Osteoblast (primary cell): ENCODE measurements around the gene AGL. TPM values are rescaled to one million over a fixed set of nuclear protein-coding genes. Genes with fewer than 3 reads are reported as not detected.

ENCODE experiments used
- DNase-seq: peaks from one replicate; pipeline ENCODE4 v3.0.0; 2011; ENCODE audit warnings: low spot score, mixed read lengths; ENCODE audit not compliant: insufficient read length; ENCODE audit errors: missing footprints
- H2AFZ ChIP-seq: 2 replicates; pipeline ENCODE4 v1.6.0; 2011; ENCODE audit warnings: mild to moderate bottlenecking, low read length
- H3K27ac ChIP-seq: 2 replicates; pipeline ENCODE4 v1.5.1; 2011; ENCODE audit warnings: mild to moderate bottlenecking, low read depth, low read length, moderate library complexity
- H3K27me3 ChIP-seq: 2 replicates; pipeline ENCODE4 v1.6.0; 2012; ENCODE audit warnings: mild to moderate bottlenecking, control low read depth, inconsistent platforms, low read length, moderate library complexity; ENCODE audit not compliant: insufficient read depth
- H3K36me3 ChIP-seq: 2 replicates; pipeline ENCODE4 v1.5.1; 2011; ENCODE audit warnings: mild to moderate bottlenecking, low read length, control low read depth, moderate library complexity; ENCODE audit not compliant: insufficient read depth
- H3K4me1 ChIP-seq: 2 replicates; pipeline ENCODE4 v1.5.1; 2011; ENCODE audit warnings: mild to moderate bottlenecking, low read length, control low read depth, moderate library complexity; ENCODE audit not compliant: insufficient read depth
- H3K4me2 ChIP-seq: 2 replicates; pipeline ENCODE4 v1.6.0; 2011; ENCODE audit warnings: mild to moderate bottlenecking, low read length; ENCODE audit not compliant: insufficient read depth
- H3K4me3 ChIP-seq: fragments of 200-600 bp; sonication (generic); 3 replicates; pipeline ENCODE4 v1.5.1; 2012; ENCODE audit warnings: mild to moderate bottlenecking, low read length, inconsistent platforms; ENCODE audit not compliant: insufficient read depth
- H3K79me2 ChIP-seq: 2 replicates; pipeline ENCODE4 v1.6.0; 2012; ENCODE audit warnings: mild to moderate bottlenecking, low read length, control low read depth, inconsistent platforms; ENCODE audit not compliant: insufficient read depth
- H3K9me3 ChIP-seq: 2 replicates; pipeline ENCODE4 v1.5.1; 2011; ENCODE audit warnings: low read depth, low read length, control low read depth
- H4K20me1 ChIP-seq: 2 replicates; pipeline ENCODE4 v1.6.0; 2012; ENCODE audit warnings: mild to moderate bottlenecking, low read length, control low read depth; ENCODE audit not compliant: insufficient read depth
- total RNA-seq: library from RNA; depleted of rRNA; stranded (reverse); fragments of >200 nt; gene quantifications from 2 replicates; pipeline ENCODE4 v1.2.3, GENCODE V29; 2012
- TF ChIP-seq, protein P1 (sequence below): IDR thresholded peaks from 2 replicates; pipeline ENCODE4 v1.5.1; 2011; ENCODE audit warnings: mild to moderate bottlenecking, low read depth, low read length, moderate library complexity; ENCODE audit errors: extremely low read depth

AGL gene
- total RNA-seq, 1 donor = 17.7 TPM

DNA sequence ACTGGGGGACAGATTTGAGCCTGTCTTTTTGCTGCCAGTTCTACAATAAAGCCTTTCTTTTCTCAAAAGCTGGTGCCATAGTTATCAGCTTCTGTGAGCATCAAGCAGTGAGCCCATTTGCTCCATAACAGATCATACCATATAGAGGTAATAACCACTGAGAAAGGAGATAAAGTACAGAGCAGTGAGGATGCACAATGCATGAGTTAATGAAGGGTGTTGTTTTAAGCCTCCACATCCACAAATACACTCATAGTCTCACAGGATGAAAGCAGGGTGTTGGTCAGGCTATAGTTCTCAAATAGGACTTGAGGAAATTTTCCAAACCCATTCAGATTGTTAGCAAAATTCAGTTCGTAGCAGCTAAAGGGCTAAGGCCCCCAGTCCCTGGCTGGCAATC, 94.0 kb downstream of the AGL start:
- peaks cover 8% of the 10 kb centered on the region for H3K4me1 ChIP-seq
- H4K20me1 ChIP-seq = no peaks in the 10 kb centered on the region
- TF ChIP-seq, protein P1, sequence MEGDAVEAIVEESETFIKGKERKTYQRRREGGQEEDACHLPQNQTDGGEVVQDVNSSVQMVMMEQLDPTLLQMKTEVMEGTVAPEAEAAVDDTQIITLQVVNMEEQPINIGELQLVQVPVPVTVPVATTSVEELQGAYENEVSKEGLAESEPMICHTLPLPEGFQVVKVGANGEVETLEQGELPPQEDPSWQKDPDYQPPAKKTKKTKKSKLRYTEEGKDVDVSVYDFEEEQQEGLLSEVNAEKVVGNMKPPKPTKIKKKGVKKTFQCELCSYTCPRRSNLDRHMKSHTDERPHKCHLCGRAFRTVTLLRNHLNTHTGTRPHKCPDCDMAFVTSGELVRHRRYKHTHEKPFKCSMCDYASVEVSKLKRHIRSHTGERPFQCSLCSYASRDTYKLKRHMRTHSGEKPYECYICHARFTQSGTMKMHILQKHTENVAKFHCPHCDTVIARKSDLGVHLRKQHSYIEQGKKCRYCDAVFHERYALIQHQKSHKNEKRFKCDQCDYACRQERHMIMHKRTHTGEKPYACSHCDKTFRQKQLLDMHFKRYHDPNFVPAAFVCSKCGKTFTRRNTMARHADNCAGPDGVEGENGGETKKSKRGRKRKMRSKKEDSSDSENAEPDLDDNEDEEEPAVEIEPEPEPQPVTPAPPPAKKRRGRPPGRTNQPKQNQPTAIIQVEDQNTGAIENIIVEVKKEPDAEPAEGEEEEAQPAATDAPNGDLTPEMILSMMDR = no peak
- H3K4me3 ChIP-seq = no peak overlapping the region
- H2AFZ ChIP-seq = peak overlapping the region; percentile 20
- DNase-seq = no peak
- no peaks in the 10 kb centered on the region for H3K9me3 ChIP-seq
- no peaks in the 10 kb centered on the region for H3K79me2 ChIP-seq
- H3K27me3 ChIP-seq = no peaks in the 10 kb centered on the region
- no peak overlapping the region for H3K4me2 ChIP-seq
- H3K27ac ChIP-seq = no peak overlapping the region
- H3K36me3 ChIP-seq = no peaks in the 10 kb centered on the region

DNA sequence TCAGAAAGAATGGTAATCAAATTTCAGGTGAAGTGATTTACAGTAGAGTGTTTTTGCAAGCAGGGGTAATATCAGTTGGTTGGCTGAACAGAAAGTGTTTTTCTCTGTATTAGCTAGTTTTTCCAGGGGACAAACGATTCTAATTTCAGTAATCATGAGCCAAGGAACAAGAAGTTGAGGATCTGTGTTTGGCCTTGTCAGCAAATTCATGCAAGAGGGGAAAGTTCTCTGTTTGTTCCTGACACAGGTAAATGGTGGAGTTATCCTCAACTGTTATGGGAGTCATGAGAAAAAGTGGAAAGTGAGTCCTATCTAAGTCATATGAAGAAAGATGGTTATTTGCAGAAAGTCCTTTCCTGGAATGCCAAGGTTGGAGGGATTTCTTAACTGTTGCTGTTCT, 95.0 kb downstream of the AGL start:
- H4K20me1 ChIP-seq = no peaks in the 10 kb centered on the region
- no peaks in the 10 kb centered on the region for H3K36me3 ChIP-seq
- H3K4me3 ChIP-seq = no peak overlapping the region
- H2AFZ ChIP-seq = no peak overlapping the region
- no peaks in the 10 kb centered on the region for H3K79me2 ChIP-seq
- H3K27me3 ChIP-seq = no peaks in the 10 kb centered on the region
- no peak overlapping the region for H3K4me2 ChIP-seq
- no peaks in the 10 kb centered on the region for H3K9me3 ChIP-seq
- TF ChIP-seq, protein P1 = no peak
- H3K4me1 ChIP-seq = peaks cover 8% of the 10 kb centered on the region
- H3K27ac ChIP-seq = no peak overlapping the region
- DNase-seq = no peak

DNA sequence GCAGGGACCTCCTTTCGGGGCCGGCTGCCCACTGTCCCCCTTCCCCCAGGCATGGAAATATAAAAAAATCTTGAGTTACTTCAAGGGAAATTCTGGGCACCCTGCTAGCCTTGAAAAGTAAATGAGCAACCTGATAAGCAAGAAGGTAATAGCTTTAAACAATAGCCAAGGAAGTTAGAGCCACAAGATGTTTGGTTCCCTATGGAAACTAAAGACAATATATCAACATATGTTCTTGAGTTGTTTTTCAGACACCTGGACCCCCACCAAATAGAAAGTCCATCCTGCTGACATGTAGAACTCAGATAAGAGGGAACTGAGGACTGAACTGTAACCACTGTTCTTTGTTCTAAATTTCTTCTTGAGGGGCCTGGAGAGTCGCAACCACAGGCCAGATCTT, 100.3 kb downstream of the AGL start:
- H3K9me3 ChIP-seq = no peaks in the 10 kb centered on the region
- H3K4me2 ChIP-seq = no peak overlapping the region
- no peak overlapping the region for H3K4me3 ChIP-seq
- DNase-seq = no peak
- no peaks in the 10 kb centered on the region for H4K20me1 ChIP-seq
- H3K36me3 ChIP-seq = no peaks in the 10 kb centered on the region
- no peak overlapping the region for H3K27ac ChIP-seq
- TF ChIP-seq, protein P1 = no peak
- no peaks in the 10 kb centered on the region for H3K79me2 ChIP-seq
- H3K4me1 ChIP-seq = no peaks in the 10 kb centered on the region
- no peak overlapping the region for H2AFZ ChIP-seq
- H3K27me3 ChIP-seq = no peaks in the 10 kb centered on the region

DNA sequence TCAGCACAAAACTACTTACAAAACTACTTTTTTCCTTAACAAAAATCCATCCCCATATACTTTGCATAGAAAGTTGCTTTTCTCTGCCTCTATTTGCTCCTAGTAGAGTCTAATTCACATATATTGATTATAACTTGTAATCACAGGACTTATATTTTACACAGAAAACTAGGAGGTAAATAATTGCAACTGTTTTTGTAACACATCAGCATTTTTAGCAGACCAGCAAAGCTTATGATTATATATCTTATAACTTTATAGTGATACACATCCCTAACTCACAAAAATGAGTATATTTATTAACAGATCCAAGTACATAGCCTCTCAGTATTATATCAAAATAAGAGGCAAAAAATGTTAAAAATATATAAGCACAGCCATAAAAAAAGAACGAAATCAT, 102.4 kb downstream of the AGL start:
- no peaks in the 10 kb centered on the region for H3K27me3 ChIP-seq
- no peaks in the 10 kb centered on the region for H3K36me3 ChIP-seq
- H3K27ac ChIP-seq = no peak overlapping the region
- no peaks in the 10 kb centered on the region for H3K9me3 ChIP-seq
- no peaks in the 10 kb centered on the region for H3K4me1 ChIP-seq
- no peak overlapping the region for H3K4me3 ChIP-seq
- H4K20me1 ChIP-seq = no peaks in the 10 kb centered on the region
- H2AFZ ChIP-seq = no peak overlapping the region
- TF ChIP-seq, protein P1 = no peak
- no peak overlapping the region for H3K4me2 ChIP-seq
- no peaks in the 10 kb centered on the region for H3K79me2 ChIP-seq
- DNase-seq = no peak
